ENCODE data around the gene BAHD1. TPM values are rescaled to one million over a fixed set of nuclear protein-coding genes. Genes with fewer than 3 reads are reported as not detected.

The BAHD1 gene
- total RNA-seq, 1 experiment from 2014 or later: 40.6 TPM

DNA sequence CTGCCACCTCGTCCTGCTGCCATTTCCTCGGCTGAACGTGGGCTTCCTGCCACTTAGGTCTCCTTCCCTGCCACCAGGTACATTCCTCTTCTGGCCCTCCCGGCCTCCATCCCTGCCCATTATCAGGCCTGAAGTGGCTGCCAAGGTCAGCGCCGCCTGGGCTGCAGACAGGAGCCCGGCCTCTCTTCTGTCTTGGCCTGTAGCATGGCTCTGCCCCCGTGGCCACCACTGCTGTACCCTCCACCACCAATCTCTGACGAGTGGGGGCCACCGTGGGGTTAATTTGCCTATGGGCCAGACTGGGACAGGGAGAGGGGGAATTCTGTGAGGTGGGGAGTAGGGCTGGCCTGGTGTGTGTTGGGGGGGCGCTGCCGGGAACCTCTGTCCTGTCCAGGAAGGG lies 2.0 kb upstream of the BAHD1 start:
- H3K27ac ChIP-seq (ENCODE audit: low read length): peak overlapping the region; percentile 91
- no peak for TF ChIP-seq POLR2AphosphoS5 (IDR thresholded peaks at IDR 0.05; ENCODE audit: low read depth, low read length)
- TF ChIP-seq, protein P1, sequence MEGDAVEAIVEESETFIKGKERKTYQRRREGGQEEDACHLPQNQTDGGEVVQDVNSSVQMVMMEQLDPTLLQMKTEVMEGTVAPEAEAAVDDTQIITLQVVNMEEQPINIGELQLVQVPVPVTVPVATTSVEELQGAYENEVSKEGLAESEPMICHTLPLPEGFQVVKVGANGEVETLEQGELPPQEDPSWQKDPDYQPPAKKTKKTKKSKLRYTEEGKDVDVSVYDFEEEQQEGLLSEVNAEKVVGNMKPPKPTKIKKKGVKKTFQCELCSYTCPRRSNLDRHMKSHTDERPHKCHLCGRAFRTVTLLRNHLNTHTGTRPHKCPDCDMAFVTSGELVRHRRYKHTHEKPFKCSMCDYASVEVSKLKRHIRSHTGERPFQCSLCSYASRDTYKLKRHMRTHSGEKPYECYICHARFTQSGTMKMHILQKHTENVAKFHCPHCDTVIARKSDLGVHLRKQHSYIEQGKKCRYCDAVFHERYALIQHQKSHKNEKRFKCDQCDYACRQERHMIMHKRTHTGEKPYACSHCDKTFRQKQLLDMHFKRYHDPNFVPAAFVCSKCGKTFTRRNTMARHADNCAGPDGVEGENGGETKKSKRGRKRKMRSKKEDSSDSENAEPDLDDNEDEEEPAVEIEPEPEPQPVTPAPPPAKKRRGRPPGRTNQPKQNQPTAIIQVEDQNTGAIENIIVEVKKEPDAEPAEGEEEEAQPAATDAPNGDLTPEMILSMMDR (IDR thresholded peaks at IDR 0.05): no peak
- CTCF ChIA-PET: no interaction called here
- DNase-seq (ENCODE audit: low read depth, low spot score) (no peak), ATAC-seq (no peak)
- no peaks in the 10 kb centered on the region; the same call in 1 of the 2 replicates for H3K36me3 ChIP-seq (ENCODE audit: control insufficient read depth, insufficient read depth, low read length)
- peaks cover 47% of the 10 kb centered on the region for H3K4me1 ChIP-seq (ENCODE audit: control insufficient read depth, insufficient read depth, low read length)
- in situ Hi-C loops (cut with HindIII; ENCODE audit: low pct_unique_long_range_greater_than_20kb, low sequenced_read_pairs) (no loop called here), intact Hi-C loops (cut with micrococcal nuclease; ENCODE audit: unreplicated experiment) (no loop called here)
- no peaks in the 10 kb centered on the region for H3K9me3 ChIP-seq (ENCODE audit: control insufficient read depth, insufficient read depth, low read depth, low read length)
- TSS peak; percentile 57 for BruUV-seq (replicated peaks)
- no peaks in the 10 kb centered on the region for H3K27me3 ChIP-seq (ENCODE audit: control insufficient read depth, insufficient read depth, low read length)
- peak overlapping the region in 1 of 2 experiments; percentile 80; a peak in 2 of 4 replicates for H3K4me3 ChIP-seq (ENCODE audit: low read depth in 2 of 2, low read length in 2 of 2)
- POLR2A ChIA-PET: interaction anchor here (0.6 kb wide), 1 partner anchor 11 kb away, joined by 11 read pairs; no protein-coding TSS in a partner anchor

- DNase-seq (ENCODE audit: low read depth, low spot score): no peak
- H3K9me3 ChIP-seq (ENCODE audit: control insufficient read depth, insufficient read depth, low read depth, low read length): no peaks in the 10 kb centered on the region
- ATAC-seq: peak; percentile 24
- no TSS peak for BruUV-seq (replicated peaks)
- POLR2A ChIA-PET: interaction anchor here (0.6 kb wide), 2 partner anchors 56 to 150 kb away, joined by 4 to 10 read pairs; no protein-coding TSS in a partner anchor
- no peaks in the 10 kb centered on the region for H3K27me3 ChIP-seq (ENCODE audit: control insufficient read depth, insufficient read depth, low read length)
- H3K36me3 ChIP-seq (ENCODE audit: control insufficient read depth, insufficient read depth, low read length): no peaks in the 10 kb centered on the region; the same call in 1 of the 2 replicates
- peak overlapping the region; percentile 91 for H3K27ac ChIP-seq (ENCODE audit: low read length)
- TF ChIP-seq POLR2AphosphoS5 (IDR thresholded peaks at IDR 0.05; ENCODE audit: low read depth, low read length): no peak
- no peak for TF ChIP-seq TCF7L2 (IDR thresholded peaks at IDR 0.05; ENCODE audit: low read depth, low read length)
- no peak; the same call in 1 of the 2 replicates for TF ChIP-seq SIN3A (IDR thresholded peaks at IDR 0.05; ENCODE audit: borderline replicate concordance, insufficient read depth, low read depth, low read length)
- TF ChIP-seq, protein P1 (IDR thresholded peaks at IDR 0.05): no peak
- TF ChIP-seq REST (IDR thresholded peaks at IDR 0.05; ENCODE audit: insufficient read depth in 1 of 2, low read depth in 2 of 2, low read length in 1 of 2): no peak
- H3K4me1 ChIP-seq (ENCODE audit: control insufficient read depth, insufficient read depth, low read length): peaks cover 55% of the 10 kb centered on the region
- CTCF ChIA-PET: interaction anchor here (0.5 to 1.3 kb wide), 3 partner anchors 18 to 66 kb away, joined by 4 to 6 read pairs (median 6); no protein-coding TSS in a partner anchor
- H3K4me3 ChIP-seq (ENCODE audit: low read depth in 2 of 2, low read length in 2 of 2): peak overlapping the region; percentile 65 to 80
- intact Hi-C loops (cut with micrococcal nuclease; ENCODE audit: unreplicated experiment): no loop called here
- in situ Hi-C loops (cut with HindIII; ENCODE audit: low pct_unique_long_range_greater_than_20kb, low sequenced_read_pairs): no loop called here
Measured at GRCh38 chr15:40439461-40439959, 1.2 kb upstream of the BAHD1 start.

Data from Panc1 (cell line).